ENCODE results near the gene PTPRD. TPM values are rescaled to one million over a fixed set of nuclear protein-coding genes. Genes with fewer than 3 reads are reported as not detected.

Gene PTPRD
- polyA plus RNA-seq, 1 donor from 2014 or later = not detected

GRCh38 chr9:8521112-8521511 is 2091.7 kb downstream of the PTPRD start:
- Mint-ChIP-seq H3K27me3 (no peaks in the 10 kb centered on the region), H3K27ac (no peak overlapping the region), H3K4me1 (peaks cover 0 to 2% (median 0%) of the 10 kb centered on the region in 3 donors), H3K4me3 (no peak overlapping the region), H3K36me3 (no peaks in the 10 kb centered on the region), H3K9me3 (no peaks in the 10 kb centered on the region)

GRCh38 chr9:8515748-8516147 is 2097.1 kb downstream of the PTPRD start:
- Mint-ChIP-seq H3K4me1 (peaks cover 0 to 2% (median 0%) of the 10 kb centered on the region in 3 donors), H3K27ac (no peak overlapping the region), H3K9me3 (no peaks in the 10 kb centered on the region), H3K4me3 (no peak overlapping the region), H3K27me3 (no peaks in the 10 kb centered on the region), H3K36me3 (no peaks in the 10 kb centered on the region)

GRCh38 chr9:8514760-8515159 is 2098.0 kb downstream of the PTPRD start:
- H3K27ac Mint-ChIP-seq = no peak overlapping the region
- H3K9me3 Mint-ChIP-seq = no peaks in the 10 kb centered on the region
- no peak overlapping the region for H3K4me3 Mint-ChIP-seq
- peaks cover 0 to 2% (median 0%) of the 10 kb centered on the region in 3 donors for H3K4me1 Mint-ChIP-seq
- H3K27me3 Mint-ChIP-seq = no peaks in the 10 kb centered on the region
- no peaks in the 10 kb centered on the region for H3K36me3 Mint-ChIP-seq

GRCh38 chr9:8508671-8509290 is 2104.0 kb downstream of the PTPRD start:
- Mint-ChIP-seq H3K4me1 (peaks cover 0 to 2% (median 0%) of the 10 kb centered on the region in 3 donors), H3K9me3 (no peaks in the 10 kb centered on the region), H3K27ac (no peak overlapping the region)

GRCh38 chr9:8494571-8494970 is 2118.2 kb downstream of the PTPRD start:
- peaks cover 0 to 1% (median 0%) of the 10 kb centered on the region in 3 donors for H3K9me3 Mint-ChIP-seq
- H3K27me3 Mint-ChIP-seq = no peaks in the 10 kb centered on the region
- no peaks in the 10 kb centered on the region for H3K36me3 Mint-ChIP-seq
- peak overlapping the region in 1 of 3 donors; percentile 47 for H3K27ac Mint-ChIP-seq
- no peak overlapping the region for H3K4me3 Mint-ChIP-seq
- no peaks in the 10 kb centered on the region for H3K4me1 Mint-ChIP-seq

More at GRCh38 chr9:8508671-8509290, 2104.0 kb downstream of the PTPRD start:
- Mint-ChIP-seq H3K36me3 (no peaks in the 10 kb centered on the region), H3K27me3 (no peaks in the 10 kb centered on the region), H3K4me3 (no peak overlapping the region)

GRCh38 chr9:8492679-8493078 is 2120.1 kb downstream of the PTPRD start:
- Mint-ChIP-seq H3K4me1 (no peaks in the 10 kb centered on the region), H3K9me3 (no peaks in the 10 kb centered on the region), H3K36me3 (no peaks in the 10 kb centered on the region), H3K4me3 (no peak overlapping the region), H3K27ac (no peak overlapping the region), H3K27me3 (no peaks in the 10 kb centered on the region)

- Mint-ChIP-seq H3K27ac (no peak overlapping the region), H3K4me1 (no peaks in the 10 kb centered on the region), H3K9me3 (no peaks in the 10 kb centered on the region), H3K4me3 (no peak overlapping the region), H3K36me3 (no peaks in the 10 kb centered on the region), H3K27me3 (no peaks in the 10 kb centered on the region)
These were observed 2120.8 kb downstream of the PTPRD start for GRCh38 chr9:8492024-8492423.

- H3K27me3 Mint-ChIP-seq = no peaks in the 10 kb centered on the region
- no peaks in the 10 kb centered on the region for H3K4me1 Mint-ChIP-seq
- no peaks in the 10 kb centered on the region for H3K9me3 Mint-ChIP-seq
- H3K36me3 Mint-ChIP-seq = no peaks in the 10 kb centered on the region
- H3K27ac Mint-ChIP-seq = no peak overlapping the region
- no peak overlapping the region for H3K4me3 Mint-ChIP-seq
These were observed 2121.2 kb downstream of the PTPRD start for GRCh38 chr9:8491563-8491962.

- Mint-ChIP-seq H3K27me3 (no peaks in the 10 kb centered on the region), H3K36me3 (no peaks in the 10 kb centered on the region), H3K27ac (no peak overlapping the region), H3K9me3 (no peaks in the 10 kb centered on the region), H3K4me1 (peaks cover 0 to 3% (median 0%) of the 10 kb centered on the region in 3 donors), H3K4me3 (no peak overlapping the region)
These were observed 2123.0 kb downstream of the PTPRD start for GRCh38 chr9:8489835-8490234.

- H3K27ac Mint-ChIP-seq = no peak overlapping the region
- H3K4me1 Mint-ChIP-seq = peaks cover 0 to 7% (median 0%) of the 10 kb centered on the region in 3 donors
- no peaks in the 10 kb centered on the region for H3K36me3 Mint-ChIP-seq
- no peaks in the 10 kb centered on the region for H3K27me3 Mint-ChIP-seq
- H3K9me3 Mint-ChIP-seq = peaks cover 0 to 3% (median 2%) of the 10 kb centered on the region in 3 donors
- H3K4me3 Mint-ChIP-seq = no peak overlapping the region
These were observed 2126.7 kb downstream of the PTPRD start for GRCh38 chr9:8486095-8486494.

GRCh38 chr9:8484597-8485191 is 2128.1 kb downstream of the PTPRD start:
- Mint-ChIP-seq H3K4me3 (no peak overlapping the region), H3K27ac (no peak overlapping the region)

GRCh38 chr9:8477450-8477849 is 2135.4 kb downstream of the PTPRD start:
- Mint-ChIP-seq H3K4me1 (no peaks in the 10 kb centered on the region), H3K27ac (no peak overlapping the region), H3K27me3 (no peaks in the 10 kb centered on the region), H3K9me3 (peaks cover 0 to 3% (median 0%) of the 10 kb centered on the region in 3 donors), H3K4me3 (no peak overlapping the region), H3K36me3 (no peaks in the 10 kb centered on the region)

More at GRCh38 chr9:8484597-8485191, 2128.1 kb downstream of the PTPRD start:
- H3K4me1 Mint-ChIP-seq = peaks cover 0 to 7% (median 0%) of the 10 kb centered on the region in 3 donors
- H3K27me3 Mint-ChIP-seq = no peaks in the 10 kb centered on the region
- H3K9me3 Mint-ChIP-seq = peaks cover 0 to 3% (median 2%) of the 10 kb centered on the region in 3 donors
- no peaks in the 10 kb centered on the region for H3K36me3 Mint-ChIP-seq

- Mint-ChIP-seq H3K27ac (no peak overlapping the region), H3K27me3 (no peaks in the 10 kb centered on the region), H3K36me3 (no peaks in the 10 kb centered on the region), H3K4me3 (no peak overlapping the region), H3K4me1 (no peaks in the 10 kb centered on the region), H3K9me3 (peaks cover 0 to 2% (median 0%) of the 10 kb centered on the region in 3 donors)
These were observed 2137.9 kb downstream of the PTPRD start for GRCh38 chr9:8474937-8475336.

GRCh38 chr9:8473244-8474020 is 2139.4 kb downstream of the PTPRD start:
- Mint-ChIP-seq H3K9me3 (peaks cover 0 to 2% (median 0%) of the 10 kb centered on the region in 3 donors), H3K4me3 (no peak overlapping the region), H3K27ac (no peak overlapping the region), H3K27me3 (no peaks in the 10 kb centered on the region), H3K4me1 (no peaks in the 10 kb centered on the region), H3K36me3 (no peaks in the 10 kb centered on the region)

GRCh38 chr9:8468045-8468637 is 2144.7 kb downstream of the PTPRD start:
- no peak overlapping the region for H3K4me3 Mint-ChIP-seq
- H3K36me3 Mint-ChIP-seq = no peaks in the 10 kb centered on the region
- no peaks in the 10 kb centered on the region for H3K27me3 Mint-ChIP-seq
- H3K27ac Mint-ChIP-seq = no peak overlapping the region
- H3K4me1 Mint-ChIP-seq = no peaks in the 10 kb centered on the region
- peaks cover 0 to 2% (median 0%) of the 10 kb centered on the region in 3 donors for H3K9me3 Mint-ChIP-seq
